Keratinocyte (primary cell): ENCODE measurements around the gene ZDHHC6. TPM values are rescaled to one million over a fixed set of nuclear protein-coding genes. Genes with fewer than 3 reads are reported as not detected.

Experiments
- DNase-seq: peaks from one replicate; pipeline ENCODE4 v3.0.0-alpha.2; 2011; ENCODE audit warnings: low read depth, missing footprints, low spot score
- FAIRE-seq: peaks from 2 replicates; lab custom pipeline; 2011; peaks lifted over from hg19 to GRCh38; lab: Jason Lieb, UNC
- H2AFZ ChIP-seq: 2 replicates; pipeline ENCODE4 v1.6.0; 2012; ENCODE audit warnings: low read length, control low read depth, inconsistent platforms; ENCODE audit not compliant: control insufficient read depth
- H3K27ac ChIP-seq: 2 replicates; pipeline ENCODE4 v1.5.1; 2011; ENCODE audit warnings: low read length; ENCODE audit not compliant: control insufficient read depth, insufficient read depth
- H3K27me3 ChIP-seq: 3 replicates; pipeline ENCODE4 v1.6.0; 2011; ENCODE audit warnings: low read length; ENCODE audit not compliant: control insufficient read depth, insufficient read depth; ENCODE audit errors: extremely low read depth
- H3K36me3 ChIP-seq, 2 experiments: 2 replicates in 1 of 2; 3 replicates in 1 of 2; pipeline ENCODE4 v1.5.1; 2011; ENCODE audit warnings: low read length in 2 of 2, mild to moderate bottlenecking in 1 of 2; ENCODE audit not compliant: control insufficient read depth in 2 of 2, insufficient read depth in 2 of 2; ENCODE audit errors: extremely low read depth in 1 of 2
- H3K4me1 ChIP-seq: 3 replicates; pipeline ENCODE4 v1.5.1; 2011; ENCODE audit warnings: low read length; ENCODE audit not compliant: control insufficient read depth, insufficient read depth; ENCODE audit errors: extremely low read depth
- H3K4me2 ChIP-seq: 3 replicates; pipeline ENCODE4 v1.6.0; 2011; ENCODE audit warnings: low read depth, low read length; ENCODE audit not compliant: control insufficient read depth, insufficient read depth; ENCODE audit errors: extremely low read depth
- H3K4me3 ChIP-seq, 3 experiments: fragments of 200-600 bp in 1 of 3; sonication (generic) in 1 of 3; 2 replicates in 2 of 3; 3 replicates in 1 of 3; pipeline ENCODE4 v1.5.1; 2011 to 2016; ENCODE audit warnings: low read length in 3 of 3, mild to moderate bottlenecking in 3 of 3, control low read depth in 2 of 3, inconsistent platforms in 1 of 3, low read depth in 1 of 3, mixed read lengths in 1 of 3, mixed run types in 1 of 3, moderate library complexity in 1 of 3; ENCODE audit not compliant: control insufficient read depth in 2 of 3, insufficient read depth in 2 of 3; ENCODE audit errors: extremely low read depth in 1 of 3
- H3K79me2 ChIP-seq: 2 replicates; pipeline ENCODE4 v1.6.0; 2012; ENCODE audit warnings: low read length; ENCODE audit not compliant: control insufficient read depth, insufficient read depth
- H3K9ac ChIP-seq: 3 replicates; pipeline ENCODE4 v1.6.0; 2011; ENCODE audit warnings: low read length; ENCODE audit not compliant: control insufficient read depth, insufficient read depth; ENCODE audit errors: extremely low read depth
- H3K9me1 ChIP-seq: 3 replicates; pipeline ENCODE4 v1.6.0; 2011; ENCODE audit warnings: low read length; ENCODE audit not compliant: control insufficient read depth, insufficient read depth; ENCODE audit errors: extremely low read depth
- H3K9me3 ChIP-seq: 2 replicates; pipeline ENCODE4 v1.5.1; 2012; ENCODE audit warnings: low read depth, low read length; ENCODE audit not compliant: control insufficient read depth
- H4K20me1 ChIP-seq: 3 replicates; pipeline ENCODE4 v1.6.0; 2011; ENCODE audit warnings: low read length; ENCODE audit not compliant: control insufficient read depth, insufficient read depth; ENCODE audit errors: extremely low read depth
- CTCF ChIP-seq, 3 experiments: IDR thresholded peaks in 1 of 3; conservative IDR thresholded peaks in 1 of 3; optimal IDR thresholded peaks in 1 of 3; 2 replicates in 2 of 3; 3 replicates in 1 of 3; pipeline versions ENCODE3 to v1.5.1; 2011; ENCODE audit warnings: low read length in 3 of 3, mild to moderate bottlenecking in 3 of 3, moderate library complexity in 2 of 3, control low read depth in 1 of 3, inconsistent platforms in 1 of 3; ENCODE audit not compliant: insufficient read depth in 2 of 3; ENCODE audit errors: extremely low read depth in 1 of 3
- EZH2 ChIP-seq: IDR thresholded peaks from one replicate; pipeline ENCODE4 v1.6.1; 2012; ENCODE audit warnings: inconsistent platforms, mild to moderate bottlenecking, low read length, moderate library complexity
- dilution Hi-C: fragments of 300-500 bp; cut with MboI; formaldehyde crosslinking; loops from one replicate; pipeline ENCODE4 v1.7.0; 2020; ENCODE audit warnings: low sequenced_read_pairs; ENCODE audit not compliant: extremely low pct_ligation_motif_present
- polyA plus RNA-seq, 5 experiments: library from polyadenylated mRNA; depleted of rRNA in 3 of 5; stranded (reverse) in 3 of 5; stranded (forward) in 1 of 5; unstranded in 1 of 5; fragments of >200 nt; gene quantifications; 1 replicate in 1 of 5; 2 replicates in 3 of 5; 3 replicates in 1 of 5; pipeline versions ENCODE4 v1.2.1 to v1.2.3, GENCODE V29; 2011 to 2012; ENCODE audit warnings: missing spikeins in 2 of 5, low read depth in 1 of 5, low replicate concordance in 1 of 5

Gene ZDHHC6
- polyA plus RNA-seq, 1 donor (not counting 4 experiments of a cell fraction or from before 2014, with no cell fraction given): 34.2 TPM

DNA sequence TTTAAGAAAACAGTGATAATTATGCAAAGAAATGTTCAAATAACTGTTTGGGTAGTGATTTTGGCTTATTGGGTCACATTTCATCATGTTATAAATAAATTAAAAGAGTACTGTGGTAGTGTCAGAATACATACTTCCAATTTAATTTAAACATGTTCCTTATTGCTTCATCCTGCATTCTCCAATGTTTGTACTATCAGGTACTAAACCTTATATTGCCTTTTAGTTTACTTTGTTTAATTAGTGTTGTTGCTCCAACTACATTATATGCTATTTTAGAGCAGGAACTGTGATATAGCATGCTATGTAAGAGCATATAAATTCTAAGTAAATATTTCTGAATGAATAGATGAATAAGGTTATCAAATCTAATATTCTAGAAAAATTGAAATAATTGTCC, 41.2 kb upstream of the ZDHHC6 start:
- FAIRE-seq (no peak), DNase-seq (no peak)
- H3K9me1 ChIP-seq: no peaks in the 10 kb centered on the region
- dilution Hi-C loops: no loop called here
- no peaks in the 10 kb centered on the region for H3K79me2 ChIP-seq
- H3K27ac ChIP-seq: no peak overlapping the region
- no peak for TF ChIP-seq CTCF (optimal IDR thresholded peaks at IDR 0.05 in 1 of 3, IDR thresholded peaks at IDR 0.05 in 1 of 3, conservative IDR thresholded peaks at IDR 0.05 in 1 of 3; ENCODE audit: extremely low read depth in 1 of 3, insufficient read depth in 2 of 3, low read length in 3 of 3)
- H3K9me3 ChIP-seq: no peaks in the 10 kb centered on the region
- H3K27me3 ChIP-seq: no peaks in the 10 kb centered on the region
- no peak overlapping the region for H2AFZ ChIP-seq
- no peaks in the 10 kb centered on the region for H4K20me1 ChIP-seq
- H3K4me2 ChIP-seq: no peak overlapping the region
- H3K4me3 ChIP-seq: no peak overlapping the region
- H3K36me3 ChIP-seq: no peaks in the 10 kb centered on the region
- no peak overlapping the region for H3K9ac ChIP-seq
- no peaks in the 10 kb centered on the region for H3K4me1 ChIP-seq

GRCh38 chr10:112484399-112484798, 37.7 kb upstream of the ZDHHC6 start:
- H3K9ac ChIP-seq: no peak overlapping the region
- H3K27ac ChIP-seq: no peak overlapping the region
- peaks cover 2% of the 10 kb centered on the region for H3K79me2 ChIP-seq
- H3K4me1 ChIP-seq: no peaks in the 10 kb centered on the region
- DNase-seq: no peak
- dilution Hi-C loops: no loop called here
- no peak for TF ChIP-seq CTCF (optimal IDR thresholded peaks at IDR 0.05 in 1 of 3, IDR thresholded peaks at IDR 0.05 in 1 of 3, conservative IDR thresholded peaks at IDR 0.05 in 1 of 3; ENCODE audit: extremely low read depth in 1 of 3, insufficient read depth in 2 of 3, low read length in 3 of 3)
- no peak for TF ChIP-seq EZH2
- H4K20me1 ChIP-seq: no peaks in the 10 kb centered on the region
- no peak overlapping the region for H3K4me2 ChIP-seq
- no peaks in the 10 kb centered on the region for H3K27me3 ChIP-seq
- no peaks in the 10 kb centered on the region for H3K9me3 ChIP-seq
- H3K4me3 ChIP-seq: no peak overlapping the region
- H3K36me3 ChIP-seq: no peaks in the 10 kb centered on the region
- no peak overlapping the region for H2AFZ ChIP-seq
- no peaks in the 10 kb centered on the region for H3K9me1 ChIP-seq
- FAIRE-seq: no peak
